ENCODE measurements around the gene HSPB8. TPM values are rescaled to one million over a fixed set of nuclear protein-coding genes. Genes with fewer than 3 reads are reported as not detected.
A peak's percentile ranks its signal among the peaks of the same experiment; 100 is the strongest.

Gene HSPB8
- total RNA-seq: 100 to 1,000 TPM in 1 of 5 donors, 10 to 100 TPM in 4; 17.3 to 253 (median 67.5) TPM
- polyA plus RNA-seq: 100 to 1,000 TPM in 1 of 3 donors, 10 to 100 TPM in 2; 20.9 to 116 (median 22.7) TPM
- long read RNA-seq, donor 1, transcript HSPB8-201 (3 exons, 2,152 nt): major isoform, 5 of 5 reads
- long read RNA-seq, donor 1, partial matches to known transcripts: 0 of 5 reads
- long read RNA-seq, donor 1, other reads (novel, unspliced or antisense): 0 of 5 reads
- long read RNA-seq, donor 2, partial matches to known transcripts: 0 of 2 reads
- long read RNA-seq, donor 2, other reads (novel, unspliced or antisense): 0 of 2 reads
- long read RNA-seq, donor 3, partial matches to known transcripts: 0 of 4 reads
- long read RNA-seq, donor 3, other reads (novel, unspliced or antisense): 0 of 4 reads
- long read RNA-seq, donor 4, partial matches to known transcripts: 0 of 2 reads
- long read RNA-seq, donor 4, other reads (novel, unspliced or antisense): 0 of 2 reads
- long read RNA-seq, donor 5, transcript HSPB8-201 (3 exons, 2,152 nt): major isoform, 6 of 6 reads
- long read RNA-seq, donor 5, partial matches to known transcripts: 0 of 6 reads
- long read RNA-seq, donor 5, other reads (novel, unspliced or antisense): 0 of 6 reads
- long read RNA-seq, donor 6, transcript HSPB8-201 (3 exons, 2,152 nt): major isoform, 10 of 10 reads
- long read RNA-seq, donor 6, partial matches to known transcripts: 0 of 10 reads
- long read RNA-seq, donor 6, other reads (novel, unspliced or antisense): 0 of 10 reads
- long read RNA-seq, donor 7, transcript HSPB8-201 (3 exons, 2,152 nt): major isoform, 15 of 15 reads
- long read RNA-seq, donor 7, partial matches to known transcripts: 0 of 15 reads
- long read RNA-seq, donor 7, other reads (novel, unspliced or antisense): 0 of 15 reads
- long read RNA-seq, donor 8, partial matches to known transcripts: 0 of 2 reads
- long read RNA-seq, donor 8, other reads (novel, unspliced or antisense): 0 of 2 reads
- long read RNA-seq, donor 9, transcript HSPB8-201 (3 exons, 2,152 nt): major isoform, 5 of 5 reads
- long read RNA-seq, donor 9, partial matches to known transcripts: 0 of 5 reads
- long read RNA-seq, donor 9, other reads (novel, unspliced or antisense): 0 of 5 reads
- long read RNA-seq, donor 10: 0 reads

- Histone ChIP-seq H3K4me1 (peaks cover 3 to 56% (median 36%) of the 10 kb centered on the region in 4 donors), H3K36me3 (no peaks in the 10 kb centered on the region), H3K9me3 (no peaks in the 10 kb centered on the region), H3K27me3 (peaks cover 0 to 5% (median 0%) of the 10 kb centered on the region in 3 donors), H3K27ac (peak within 1 kb of the TSS; percentile 80 to 95 (median 91)), H3K4me3 (peak within 1 kb of the TSS; percentile 52 to 62 (median 57))
- 4 to 11% (median 6%) methylated on average over 28 to 33 of the region's 33 CpGs for WGBS, 5 donors
- intact Hi-C loops (cut with DNase I; ENCODE audit: low total_unique reads): no loop called here
- DNase-seq: peak; percentile 81 to 88
- TF ChIP-seq POLR2AphosphoS5 (IDR thresholded peaks at IDR 0.05): peak; percentile 90 to 92 (median 90)
- TF ChIP-seq, protein P1, sequence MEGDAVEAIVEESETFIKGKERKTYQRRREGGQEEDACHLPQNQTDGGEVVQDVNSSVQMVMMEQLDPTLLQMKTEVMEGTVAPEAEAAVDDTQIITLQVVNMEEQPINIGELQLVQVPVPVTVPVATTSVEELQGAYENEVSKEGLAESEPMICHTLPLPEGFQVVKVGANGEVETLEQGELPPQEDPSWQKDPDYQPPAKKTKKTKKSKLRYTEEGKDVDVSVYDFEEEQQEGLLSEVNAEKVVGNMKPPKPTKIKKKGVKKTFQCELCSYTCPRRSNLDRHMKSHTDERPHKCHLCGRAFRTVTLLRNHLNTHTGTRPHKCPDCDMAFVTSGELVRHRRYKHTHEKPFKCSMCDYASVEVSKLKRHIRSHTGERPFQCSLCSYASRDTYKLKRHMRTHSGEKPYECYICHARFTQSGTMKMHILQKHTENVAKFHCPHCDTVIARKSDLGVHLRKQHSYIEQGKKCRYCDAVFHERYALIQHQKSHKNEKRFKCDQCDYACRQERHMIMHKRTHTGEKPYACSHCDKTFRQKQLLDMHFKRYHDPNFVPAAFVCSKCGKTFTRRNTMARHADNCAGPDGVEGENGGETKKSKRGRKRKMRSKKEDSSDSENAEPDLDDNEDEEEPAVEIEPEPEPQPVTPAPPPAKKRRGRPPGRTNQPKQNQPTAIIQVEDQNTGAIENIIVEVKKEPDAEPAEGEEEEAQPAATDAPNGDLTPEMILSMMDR (IDR thresholded peaks at IDR 0.05): no peak
- peak in 2 of 4 donors; percentile 64 to 77 for TF ChIP-seq POLR2A (IDR thresholded peaks at IDR 0.05)
These were observed at the start of gene HSPB8 for GRCh38 chr12:119178544-119179334. Gene HSPB8, plus strand, starts transcription at chr12:119178931. Its CDS starts 382 bp downstream, at chr12:119179313.

DNA sequence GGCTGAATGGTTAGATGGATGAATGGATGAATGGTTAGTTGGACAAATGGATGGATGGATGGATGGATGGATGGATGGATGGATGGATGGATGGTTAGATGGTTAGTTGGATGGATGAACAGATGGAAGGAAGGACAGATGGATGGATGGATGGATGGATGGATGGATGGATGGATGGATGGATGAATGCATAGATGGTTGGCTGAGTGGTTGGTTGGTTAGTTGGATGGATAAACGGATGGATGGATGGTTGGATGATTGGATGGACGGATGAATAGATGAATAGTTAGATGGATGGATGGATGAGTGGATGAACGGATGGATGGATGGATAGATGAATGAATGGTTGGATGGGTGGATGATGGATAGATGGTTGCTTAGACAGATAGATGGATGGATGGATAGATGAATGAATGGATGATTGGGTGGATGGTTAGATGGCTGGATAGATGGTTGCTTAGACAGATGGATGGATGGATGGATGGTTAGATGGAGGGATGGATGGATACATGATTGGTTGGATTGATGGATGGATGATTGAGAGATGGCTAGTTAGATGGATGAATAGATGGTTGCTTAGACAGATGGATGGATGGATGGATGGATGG, 48.8 kb upstream of the HSPB8 start:
- no peaks in the 10 kb centered on the region for H3K4me1 ChIP-seq
- DNase-seq: no peak
- peaks cover 0 to 17% (median 9%) of the 10 kb centered on the region in 4 donors for H3K9me3 ChIP-seq
- 69 to 78% (median 74%) methylated on average over 3 of the region's 3 CpGs for WGBS, 5 donors
- H3K27me3 ChIP-seq: no peaks in the 10 kb centered on the region
- no peaks in the 10 kb centered on the region for H3K36me3 ChIP-seq
- TF ChIP-seq, protein P1 (IDR thresholded peaks at IDR 0.05): no peak
- TF ChIP-seq POLR2A (IDR thresholded peaks at IDR 0.05): no peak
- no peak for TF ChIP-seq EP300 (IDR thresholded peaks at IDR 0.05)
- no peak for TF ChIP-seq POLR2AphosphoS5 (IDR thresholded peaks at IDR 0.05)
- H3K4me3 ChIP-seq: no peak overlapping the region
- intact Hi-C loops (cut with DNase I; ENCODE audit: low total_unique reads): no loop called here
- H3K27ac ChIP-seq: no peak overlapping the region

DNA sequence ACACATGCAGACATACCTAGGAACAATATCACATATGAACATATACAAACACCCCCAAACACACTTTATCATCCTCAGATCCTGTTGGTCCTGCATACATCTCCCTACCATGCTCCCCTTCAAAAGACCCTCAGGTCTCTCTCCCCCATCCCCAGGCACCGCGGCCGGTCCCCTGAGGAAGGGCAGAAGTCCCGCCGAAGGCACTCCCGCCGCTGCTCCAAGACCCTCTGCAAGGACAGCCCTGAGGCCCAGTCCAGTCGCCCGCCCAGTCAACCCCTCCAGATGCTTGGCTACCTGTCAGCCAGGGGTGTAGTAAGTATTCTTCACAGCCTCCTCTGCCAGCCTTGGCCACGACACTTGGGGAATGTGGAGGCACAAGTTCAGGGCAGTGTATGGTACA, 48.2 kb upstream of the HSPB8 start:
- 82 to 94% (median 92%) methylated on average over 10 of the region's 10 CpGs for WGBS, 5 donors
- Histone ChIP-seq H3K36me3 (no peaks in the 10 kb centered on the region), H3K9me3 (peaks cover 0 to 17% (median 10%) of the 10 kb centered on the region in 4 donors), H3K4me3 (no peak overlapping the region), H3K27ac (no peak overlapping the region), H3K27me3 (no peaks in the 10 kb centered on the region), H3K4me1 (no peaks in the 10 kb centered on the region)
- no peak for DNase-seq
- intact Hi-C loops (cut with DNase I; ENCODE audit: low total_unique reads): no loop called here
- no peak for TF ChIP-seq POLR2A (IDR thresholded peaks at IDR 0.05)
